ENCODE results near the gene EXPH5.

Gene EXPH5

DNA sequence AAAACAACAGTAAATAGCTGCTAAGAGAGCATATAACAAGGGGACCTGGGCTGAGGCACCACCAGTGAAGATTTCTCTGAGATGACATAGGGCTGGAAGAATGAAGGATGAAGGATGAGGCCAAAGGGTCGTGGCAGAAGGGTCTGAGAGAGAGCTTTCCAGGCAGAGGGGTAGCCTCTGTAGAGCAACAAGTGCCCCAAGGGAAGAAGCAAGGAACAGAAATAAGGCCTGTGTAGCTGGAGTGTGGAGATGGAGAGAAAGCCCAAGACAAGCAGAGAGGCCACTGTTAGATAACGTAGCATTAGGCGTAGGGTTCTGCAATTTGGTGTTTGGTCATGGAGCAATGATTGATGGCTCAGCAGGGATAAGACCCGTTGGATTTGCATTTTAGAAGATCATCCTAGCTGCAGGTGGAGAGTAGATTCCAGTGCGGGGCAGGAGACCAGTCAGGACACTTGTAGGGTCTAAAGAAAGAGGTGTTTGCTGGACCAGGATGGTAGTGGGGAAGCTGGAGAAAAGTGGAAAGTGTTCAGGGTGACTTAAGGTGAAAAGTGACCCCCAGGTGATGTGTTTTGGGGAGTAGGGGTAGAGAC is 47.6 kb downstream of the EXPH5 start:
- no peak for DNase-seq (ENCODE audit: low read depth)
- TF ChIP-seq, protein P1, sequence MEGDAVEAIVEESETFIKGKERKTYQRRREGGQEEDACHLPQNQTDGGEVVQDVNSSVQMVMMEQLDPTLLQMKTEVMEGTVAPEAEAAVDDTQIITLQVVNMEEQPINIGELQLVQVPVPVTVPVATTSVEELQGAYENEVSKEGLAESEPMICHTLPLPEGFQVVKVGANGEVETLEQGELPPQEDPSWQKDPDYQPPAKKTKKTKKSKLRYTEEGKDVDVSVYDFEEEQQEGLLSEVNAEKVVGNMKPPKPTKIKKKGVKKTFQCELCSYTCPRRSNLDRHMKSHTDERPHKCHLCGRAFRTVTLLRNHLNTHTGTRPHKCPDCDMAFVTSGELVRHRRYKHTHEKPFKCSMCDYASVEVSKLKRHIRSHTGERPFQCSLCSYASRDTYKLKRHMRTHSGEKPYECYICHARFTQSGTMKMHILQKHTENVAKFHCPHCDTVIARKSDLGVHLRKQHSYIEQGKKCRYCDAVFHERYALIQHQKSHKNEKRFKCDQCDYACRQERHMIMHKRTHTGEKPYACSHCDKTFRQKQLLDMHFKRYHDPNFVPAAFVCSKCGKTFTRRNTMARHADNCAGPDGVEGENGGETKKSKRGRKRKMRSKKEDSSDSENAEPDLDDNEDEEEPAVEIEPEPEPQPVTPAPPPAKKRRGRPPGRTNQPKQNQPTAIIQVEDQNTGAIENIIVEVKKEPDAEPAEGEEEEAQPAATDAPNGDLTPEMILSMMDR (IDR thresholded peaks at IDR 0.05; ENCODE audit: control insufficient read depth, insufficient read depth, low read depth, low read length, missing control alignments), result no peak
- no peak overlapping the region for H3K4me3 ChIP-seq (ENCODE audit: control insufficient read depth, low read depth, low read length)

DNA sequence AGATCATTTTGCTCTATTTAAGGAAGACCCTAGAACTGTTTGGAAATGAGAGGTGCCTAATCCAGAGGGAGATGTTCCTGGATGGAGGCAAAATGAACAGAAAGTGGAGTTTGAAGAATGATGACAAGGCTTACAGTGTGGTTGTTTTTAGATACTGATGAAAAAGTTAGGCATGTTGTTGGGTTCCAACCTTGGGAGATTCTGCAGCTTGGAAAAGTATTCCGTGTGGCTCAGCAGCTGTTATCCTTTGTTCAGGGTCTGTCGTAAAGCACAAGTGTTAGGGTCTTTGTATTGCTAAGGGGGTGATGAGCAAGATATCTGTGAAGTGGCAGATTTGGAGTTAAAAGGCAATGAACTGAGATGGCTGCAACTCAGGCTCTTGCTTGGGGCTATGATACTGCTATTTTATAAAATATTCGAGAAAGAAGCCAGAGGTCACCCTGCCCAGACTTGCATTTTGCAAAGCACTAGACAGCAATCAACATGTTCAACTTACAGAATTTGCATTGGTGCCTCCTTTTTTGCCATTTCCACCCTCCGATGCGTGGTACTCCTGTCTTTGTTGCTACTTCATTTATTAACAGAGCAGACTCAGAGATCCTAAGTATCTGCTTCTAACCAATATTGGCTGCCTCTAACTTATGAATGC is 50.1 kb downstream of the EXPH5 start:
- DNase-seq (ENCODE audit: low read depth), result no peak
- TF ChIP-seq, protein P1 (IDR thresholded peaks at IDR 0.05; ENCODE audit: control insufficient read depth, insufficient read depth, low read depth, low read length, missing control alignments), result no peak
- no peak overlapping the region for H3K4me3 ChIP-seq (ENCODE audit: control insufficient read depth, low read depth, low read length)

DNA sequence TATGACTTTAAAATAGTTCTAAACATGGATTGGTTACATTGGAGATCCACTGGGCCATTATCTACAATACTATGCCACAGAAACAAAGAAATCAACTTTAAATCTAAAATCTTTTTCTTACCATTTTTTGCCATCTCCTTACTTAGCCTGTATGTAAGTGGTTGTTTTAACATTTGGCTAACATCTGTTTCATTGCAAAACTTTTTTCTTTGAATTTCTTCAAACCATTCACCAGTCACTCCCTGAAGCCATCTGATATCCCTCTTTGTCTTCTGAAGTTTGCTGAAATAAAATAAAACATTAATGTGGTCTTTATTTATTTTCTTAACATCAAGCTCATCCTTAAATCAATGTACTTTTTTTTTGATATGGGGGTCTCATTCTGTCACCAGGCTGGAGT is 52.0 kb downstream of the EXPH5 start:
- TF ChIP-seq, protein P1 (IDR thresholded peaks at IDR 0.05; ENCODE audit: control insufficient read depth, insufficient read depth, low read depth, low read length, missing control alignments), result no peak
- no peak for DNase-seq (ENCODE audit: low read depth)
- H3K4me3 ChIP-seq (ENCODE audit: control insufficient read depth, low read depth, low read length), result no peak overlapping the region

DNA sequence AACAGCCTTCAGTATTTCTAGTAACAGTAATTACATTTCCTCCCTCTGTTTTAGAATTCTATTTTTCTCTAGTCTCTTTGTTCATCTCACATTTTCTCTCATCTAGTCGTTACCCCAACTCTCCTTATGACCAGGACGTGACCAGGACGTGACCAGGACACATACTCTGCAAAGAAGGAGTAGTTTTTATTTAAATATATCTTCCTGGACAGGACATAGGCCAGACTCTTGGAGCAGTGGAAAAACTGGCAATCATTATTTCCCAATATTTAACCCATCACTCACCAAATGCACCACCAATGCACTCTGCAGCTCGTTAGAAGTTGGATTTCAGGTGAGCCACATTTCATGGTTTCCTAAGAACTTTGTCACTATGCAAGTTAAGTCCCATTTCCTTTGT is 55.1 kb downstream of the EXPH5 start:
- DNase-seq (ENCODE audit: low read depth), result no peak
- TF ChIP-seq, protein P1 (IDR thresholded peaks at IDR 0.05; ENCODE audit: control insufficient read depth, insufficient read depth, low read depth, low read length, missing control alignments), result no peak
- H3K4me3 ChIP-seq (ENCODE audit: control insufficient read depth, low read depth, low read length), result no peak overlapping the region

DNA sequence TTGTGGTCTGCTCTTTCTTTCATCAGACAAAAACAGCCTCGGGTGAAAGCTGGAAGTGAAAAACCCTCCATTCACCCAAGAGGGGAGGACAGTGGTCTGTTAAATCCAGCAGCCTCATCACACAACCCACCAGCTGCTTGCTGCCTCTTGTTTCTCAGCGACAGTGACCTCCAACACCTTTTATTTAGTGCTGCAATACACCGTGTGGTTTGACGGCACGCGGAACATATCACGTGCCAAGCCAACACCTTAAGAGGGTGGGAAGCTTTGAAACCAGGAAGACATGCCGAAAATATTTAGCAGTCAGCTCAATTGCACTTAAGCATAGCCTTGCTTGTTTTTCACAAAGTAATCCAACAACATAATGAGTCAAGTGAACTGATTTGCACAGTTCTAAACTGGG is 55.5 kb downstream of the EXPH5 start:
- no peak for DNase-seq (ENCODE audit: low read depth)
- TF ChIP-seq, protein P1 (IDR thresholded peaks at IDR 0.05; ENCODE audit: control insufficient read depth, insufficient read depth, low read depth, low read length, missing control alignments), result no peak
- no peak overlapping the region for H3K4me3 ChIP-seq (ENCODE audit: control insufficient read depth, low read depth, low read length)

DNA sequence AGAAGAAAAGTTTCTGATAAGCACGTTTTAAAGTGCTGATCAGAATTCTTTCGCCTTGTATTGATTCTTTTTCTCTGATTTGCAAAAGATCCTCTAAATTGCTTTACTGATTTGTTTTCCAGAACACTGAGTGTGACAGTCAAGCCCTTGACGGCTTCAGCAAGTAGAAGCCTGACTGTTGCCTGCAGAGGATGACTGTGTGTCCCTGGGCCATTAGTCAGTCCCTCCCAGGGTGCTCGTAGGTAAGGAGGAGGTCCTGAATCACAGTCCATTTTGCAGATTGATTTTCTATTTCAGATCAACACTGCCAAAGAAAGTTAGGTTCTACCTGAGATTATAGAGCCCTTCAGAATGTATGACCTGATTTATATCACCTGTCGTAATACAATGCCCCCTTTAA is 56.8 kb downstream of the EXPH5 start:
- TF ChIP-seq, protein P1 (IDR thresholded peaks at IDR 0.05; ENCODE audit: control insufficient read depth, insufficient read depth, low read depth, low read length, missing control alignments), result no peak
- no peak for DNase-seq (ENCODE audit: low read depth)
- H3K4me3 ChIP-seq (ENCODE audit: control insufficient read depth, low read depth, low read length), result no peak overlapping the region
